Lower lobe of right lung (tissue), 2 donors: Measurements from ENCODE around the gene CEP112. TPM values are rescaled to one million over a fixed set of nuclear protein-coding genes. Genes with fewer than 3 reads are reported as not detected.
"Not testable (repeated sequence)": the region's sequence is repeated elsewhere in the genome, so short reads cannot be mapped to it uniquely, and the experiment has no call there.

ENCODE experiments used
- ATAC-seq, 2 donors: fragments of 200-7000 bp; cut with Tn5 transposase; one replicate each; pipeline ENCODE4 v1.9.1; 2020 to 2022; ENCODE audit warnings: mild to moderate bottlenecking in 2 of 2, moderate library complexity in 2 of 2
- DNase-seq: peaks from one replicate; pipeline ENCODE4 v3.0.0-alpha.2; 2020
- H3K27ac ChIP-seq: fragments of 200-600 bp; one replicate; pipeline ENCODE4 v1.8.0; 2022
- H3K27me3 ChIP-seq: fragments of 200-600 bp; one replicate; pipeline ENCODE4 v1.8.0; 2022; ENCODE audit warnings: low read depth
- H3K36me3 ChIP-seq: fragments of 200-600 bp; one replicate; pipeline ENCODE4 v1.8.0; 2022; ENCODE audit warnings: mild to moderate bottlenecking
- H3K4me1 ChIP-seq: fragments of 200-600 bp; one replicate; pipeline ENCODE4 v1.8.0; 2022
- H3K4me3 ChIP-seq: fragments of 200-600 bp; one replicate; pipeline ENCODE4 v1.8.0; 2022; ENCODE audit warnings: mild to moderate bottlenecking
- H3K9me3 ChIP-seq: fragments of 200-600 bp; one replicate; pipeline ENCODE4 v1.8.0; 2022
- intact Hi-C: fragments of 100-400 bp; cut with DNase I; formaldehyde crosslinking; loops from one replicate; pipeline ENCODE4 v1.11.0; 2022
- total RNA-seq: library from RNA; stranded (reverse); fragmentation: NEBNext Ultra II Directional; extraction: Animal tissue kit (Norgen Biotek cat#: 25700); gene quantifications from one replicate; pipeline ENCODE4 v1.2.1, GENCODE V29; 2021
- TF ChIP-seq, protein P1 (sequence below): fragments of 200-600 bp; IDR thresholded peaks from one replicate; pipeline ENCODE4 v1.8.0; 2022; ENCODE audit warnings: antibody characterized with exemption, mild to moderate bottlenecking
- donor health status: DM: no; HTN: yes; CAD: no; lungs with severe emphysema.

CEP112 gene
- total RNA-seq, 1 donor from 2014 or later = 30.1 TPM

GRCh38 chr17:65787503-65787902 lies 404.4 kb downstream of the CEP112 start:
- Histone ChIP-seq H3K27me3 (no peaks in the 10 kb centered on the region), H3K27ac (no peak overlapping the region), H3K9me3 (no peaks in the 10 kb centered on the region), H3K36me3 (no peaks in the 10 kb centered on the region), H3K4me3 (no peak overlapping the region), H3K4me1 (peaks cover 17% of the 10 kb centered on the region)
- DNase-seq (no peak), ATAC-seq (no peak)
- intact Hi-C loops = no loop called here
- TF ChIP-seq, protein P1, sequence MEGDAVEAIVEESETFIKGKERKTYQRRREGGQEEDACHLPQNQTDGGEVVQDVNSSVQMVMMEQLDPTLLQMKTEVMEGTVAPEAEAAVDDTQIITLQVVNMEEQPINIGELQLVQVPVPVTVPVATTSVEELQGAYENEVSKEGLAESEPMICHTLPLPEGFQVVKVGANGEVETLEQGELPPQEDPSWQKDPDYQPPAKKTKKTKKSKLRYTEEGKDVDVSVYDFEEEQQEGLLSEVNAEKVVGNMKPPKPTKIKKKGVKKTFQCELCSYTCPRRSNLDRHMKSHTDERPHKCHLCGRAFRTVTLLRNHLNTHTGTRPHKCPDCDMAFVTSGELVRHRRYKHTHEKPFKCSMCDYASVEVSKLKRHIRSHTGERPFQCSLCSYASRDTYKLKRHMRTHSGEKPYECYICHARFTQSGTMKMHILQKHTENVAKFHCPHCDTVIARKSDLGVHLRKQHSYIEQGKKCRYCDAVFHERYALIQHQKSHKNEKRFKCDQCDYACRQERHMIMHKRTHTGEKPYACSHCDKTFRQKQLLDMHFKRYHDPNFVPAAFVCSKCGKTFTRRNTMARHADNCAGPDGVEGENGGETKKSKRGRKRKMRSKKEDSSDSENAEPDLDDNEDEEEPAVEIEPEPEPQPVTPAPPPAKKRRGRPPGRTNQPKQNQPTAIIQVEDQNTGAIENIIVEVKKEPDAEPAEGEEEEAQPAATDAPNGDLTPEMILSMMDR = no peak

- H3K36me3 ChIP-seq = no peaks in the 10 kb centered on the region
- TF ChIP-seq, protein P1 = no peak
- H3K9me3 ChIP-seq = no peaks in the 10 kb centered on the region
- H3K27me3 ChIP-seq = no peaks in the 10 kb centered on the region
- no peak overlapping the region for H3K27ac ChIP-seq
- no peak overlapping the region for H3K4me3 ChIP-seq
- ATAC-seq = no peak
- no peak for DNase-seq
- peaks cover 17% of the 10 kb centered on the region for H3K4me1 ChIP-seq
- intact Hi-C loops = no loop called here
Measured at GRCh38 chr17:65786479-65786878, 405.5 kb downstream of the CEP112 start.

GRCh38 chr17:65785109-65785508 lies 406.8 kb downstream of the CEP112 start:
- H3K4me3 ChIP-seq = no peak overlapping the region
- DNase-seq = no peak
- no peaks in the 10 kb centered on the region for H3K36me3 ChIP-seq
- no peaks in the 10 kb centered on the region for H3K9me3 ChIP-seq
- ATAC-seq = peak; percentile 72 to 86
- H3K27me3 ChIP-seq = no peaks in the 10 kb centered on the region
- H3K27ac ChIP-seq = peak overlapping the region; percentile 8
- TF ChIP-seq, protein P1 = no peak
- intact Hi-C loops = no loop called here
- H3K4me1 ChIP-seq = peaks cover 17% of the 10 kb centered on the region

- ATAC-seq (no peak), DNase-seq (no peak)
- peaks cover 17% of the 10 kb centered on the region for H3K4me1 ChIP-seq
- H3K36me3 ChIP-seq = no peaks in the 10 kb centered on the region
- intact Hi-C loops = no loop called here
- H3K4me3 ChIP-seq = no peak overlapping the region
- no peaks in the 10 kb centered on the region for H3K27me3 ChIP-seq
- no peaks in the 10 kb centered on the region for H3K9me3 ChIP-seq
- H3K27ac ChIP-seq = no peak overlapping the region
- TF ChIP-seq, protein P1 = no peak
Measured at GRCh38 chr17:65783845-65784334, 408.0 kb downstream of the CEP112 start.

DNA sequence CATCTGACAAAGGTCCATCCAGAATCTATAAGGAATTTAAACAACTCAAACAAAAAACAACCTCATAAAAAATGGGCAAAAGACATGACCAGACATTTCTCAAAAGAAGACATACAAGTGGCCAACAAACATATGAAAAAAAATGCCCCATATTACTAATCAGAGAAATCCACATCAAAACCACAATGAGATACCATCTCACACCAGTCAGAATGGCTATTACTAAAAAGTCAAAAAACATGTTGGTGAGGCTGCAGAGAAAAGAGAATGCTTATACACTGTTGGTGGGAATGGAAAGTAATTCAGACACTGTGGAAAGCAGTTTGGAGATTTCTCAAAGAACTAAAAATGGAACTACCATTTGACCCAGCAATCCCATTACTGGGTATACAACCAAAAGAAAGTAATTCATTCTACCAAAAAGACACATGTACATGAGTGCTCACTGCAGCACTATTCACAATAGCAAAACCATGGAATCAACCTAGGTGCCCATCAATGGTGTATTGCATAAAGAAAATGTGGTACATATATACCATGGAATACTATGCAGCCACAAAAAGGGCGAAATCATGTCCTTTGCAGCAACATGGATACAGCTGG lies 409.7 kb downstream of the CEP112 start:
- not testable (repeated sequence) for ATAC-seq

DNA sequence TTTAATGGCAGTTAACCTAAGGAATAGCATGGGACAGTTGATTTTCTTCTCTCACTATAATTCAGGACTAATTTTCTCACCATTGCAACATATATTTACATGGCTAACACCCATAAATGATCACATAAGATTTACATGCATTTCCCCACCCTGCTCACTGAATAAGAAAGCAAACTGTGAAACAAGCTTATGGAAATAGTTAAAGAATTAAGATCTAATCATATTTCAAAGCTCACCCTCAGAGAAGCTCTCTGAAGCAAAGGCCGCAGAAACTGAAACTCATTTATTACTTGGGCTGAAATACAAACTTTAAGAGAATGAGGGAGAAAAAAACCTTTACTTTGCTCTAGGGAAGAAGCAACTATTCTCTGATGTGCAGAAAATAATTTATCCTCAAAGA lies 411.8 kb downstream of the CEP112 start:
- intact Hi-C loops = no loop called here
- no peak overlapping the region for H3K4me3 ChIP-seq
- no peaks in the 10 kb centered on the region for H3K27me3 ChIP-seq
- H3K4me1 ChIP-seq = peaks cover 17% of the 10 kb centered on the region
- TF ChIP-seq, protein P1 = no peak
- no peaks in the 10 kb centered on the region for H3K9me3 ChIP-seq
- no peaks in the 10 kb centered on the region for H3K36me3 ChIP-seq
- no peak for DNase-seq
- H3K27ac ChIP-seq = no peak overlapping the region
- no peak for ATAC-seq

More for the DNA sequence above, 409.7 kb downstream of the CEP112 start:
- H3K27me3 ChIP-seq, H3K36me3 ChIP-seq, H3K27ac ChIP-seq, intact Hi-C loops, H3K9me3 ChIP-seq, DNase-seq, H3K4me3 ChIP-seq: not testable (repeated sequence)
- H3K4me1 ChIP-seq = peaks cover 17% of the 10 kb centered on the region
